GM19043 (cell line): ENCODE results near the gene NEURL2.

Experiments
- ATAC-seq: cut with Tn5 transposase; IDR thresholded peaks from one replicate; pipeline ENCODE4 v1.9.1; 2021; ENCODE audit warnings: low read depth; ENCODE audit not compliant: unreplicated experiment

Gene NEURL2

DNA sequence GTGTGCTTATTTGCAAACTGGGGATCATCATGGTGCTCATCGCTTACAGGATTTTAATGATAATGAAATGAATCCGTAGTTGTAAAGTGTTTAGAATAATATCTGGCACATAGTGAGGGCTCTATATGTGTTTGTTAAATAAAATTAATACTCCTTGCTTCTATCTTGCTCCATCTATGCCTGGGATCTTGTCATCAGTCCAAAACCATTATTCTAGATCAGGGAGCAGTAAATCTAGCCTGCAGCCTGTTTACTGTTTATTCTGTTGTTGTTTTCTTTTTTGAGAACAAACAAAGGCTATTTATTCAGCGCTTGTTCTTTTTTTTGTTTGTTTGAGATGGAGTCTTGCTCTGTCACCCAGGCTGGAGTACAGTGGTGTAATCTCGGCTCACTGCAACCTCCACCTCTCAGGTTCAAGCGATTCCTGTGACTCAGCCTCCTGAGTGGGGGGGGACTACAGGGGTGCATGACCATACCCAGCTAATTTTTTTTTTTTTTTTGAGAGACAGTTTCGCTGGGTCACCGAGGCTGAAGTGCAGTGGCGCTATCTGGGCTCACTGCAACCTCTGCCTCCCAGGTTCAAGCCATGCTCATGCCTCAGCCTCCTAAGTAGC, 41.9 kb downstream of the NEURL2 start:
- no peak for ATAC-seq

DNA sequence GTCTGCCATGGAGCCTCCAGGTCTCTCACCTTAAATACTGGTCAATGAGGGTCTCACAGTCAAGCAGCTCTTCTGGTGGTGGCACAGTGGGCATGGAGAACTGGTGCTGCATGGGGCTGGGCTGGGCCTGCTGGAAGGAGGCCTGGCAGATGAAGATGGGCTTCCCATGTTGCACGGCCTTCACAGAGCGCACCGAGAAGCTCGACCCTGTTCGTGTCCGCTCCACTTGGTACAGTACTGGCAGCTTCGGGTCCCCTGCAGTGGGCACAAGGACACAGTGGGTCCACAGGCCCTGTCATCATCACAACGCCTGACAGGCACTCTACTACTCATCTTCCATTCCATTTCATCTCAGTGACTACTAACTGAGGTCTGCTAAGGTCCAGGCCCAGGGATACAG, 42.6 kb downstream of the NEURL2 start:
- no peak for ATAC-seq

GRCh38 chr20:45845452-45845851, 45.6 kb downstream of the NEURL2 start:
- no peak for ATAC-seq

GRCh38 chr20:45843506-45843905, 47.5 kb downstream of the NEURL2 start:
- no peak for ATAC-seq

DNA sequence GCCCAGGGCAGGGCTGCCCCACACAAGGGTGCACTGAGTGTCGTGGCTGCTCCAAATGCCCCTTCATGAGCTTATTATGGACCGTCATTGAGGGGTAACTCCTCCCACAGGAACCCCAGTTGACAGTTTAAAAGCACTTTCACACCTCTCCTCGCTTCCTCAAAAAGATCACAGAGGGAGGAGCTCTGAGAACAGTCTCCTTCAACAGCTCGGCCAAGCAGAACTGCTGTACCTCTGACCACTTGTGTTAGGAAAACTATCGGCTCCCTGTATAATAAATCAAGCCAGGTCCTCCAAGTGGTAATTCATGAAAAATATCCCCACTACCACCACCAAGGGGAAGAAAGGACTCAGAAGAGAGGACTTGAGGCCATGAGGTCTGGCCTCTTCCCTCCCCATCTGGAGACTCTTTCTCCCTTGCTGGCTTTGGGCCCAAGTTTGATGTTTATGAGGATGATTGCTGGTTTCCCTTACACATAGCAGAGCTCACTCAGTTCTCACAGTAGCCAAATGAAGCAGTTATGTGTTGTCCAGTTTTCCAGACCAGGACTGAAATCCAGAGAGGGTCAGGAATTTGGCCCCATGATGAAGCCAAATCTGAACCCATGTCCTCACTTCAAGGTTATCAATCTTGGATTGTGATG, 48.7 kb downstream of the NEURL2 start:
- ATAC-seq, result peak; percentile 71

DNA sequence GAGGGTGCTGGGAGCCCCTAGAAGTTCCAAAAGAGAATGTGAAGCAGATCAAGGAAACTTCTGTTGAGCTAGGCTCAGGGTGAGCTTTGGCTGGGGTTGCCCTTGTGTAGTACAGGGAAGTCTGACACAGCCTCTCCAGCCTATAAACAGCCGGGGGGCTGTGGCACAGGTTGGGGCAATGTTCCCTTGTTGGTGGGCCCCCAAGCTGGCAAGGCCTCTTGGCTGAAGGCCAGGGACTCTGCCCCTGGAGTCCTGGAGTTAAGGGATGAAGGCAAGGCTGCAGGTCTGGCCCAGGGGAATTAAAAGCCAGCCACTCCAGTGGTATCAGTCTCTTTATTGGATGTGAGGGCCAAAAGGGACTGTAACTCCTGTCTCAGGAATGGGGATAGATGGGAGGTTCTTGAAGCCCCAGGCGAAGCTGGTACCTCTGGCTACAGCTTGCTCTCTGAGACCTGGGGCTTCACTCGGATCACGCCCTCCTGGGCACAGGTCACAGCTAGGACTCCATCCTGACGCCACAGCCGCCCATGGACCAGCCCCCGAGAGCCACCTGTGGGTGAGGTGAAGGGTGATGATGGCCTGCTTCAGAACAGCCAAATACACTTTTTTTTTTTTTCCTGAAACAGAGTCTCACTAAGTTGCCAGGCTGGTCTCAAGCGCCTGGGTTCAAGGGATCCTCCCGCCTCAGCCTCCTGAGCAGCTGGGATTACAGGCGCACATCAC, 49.4 kb downstream of the NEURL2 start:
- ATAC-seq, result no peak

DNA sequence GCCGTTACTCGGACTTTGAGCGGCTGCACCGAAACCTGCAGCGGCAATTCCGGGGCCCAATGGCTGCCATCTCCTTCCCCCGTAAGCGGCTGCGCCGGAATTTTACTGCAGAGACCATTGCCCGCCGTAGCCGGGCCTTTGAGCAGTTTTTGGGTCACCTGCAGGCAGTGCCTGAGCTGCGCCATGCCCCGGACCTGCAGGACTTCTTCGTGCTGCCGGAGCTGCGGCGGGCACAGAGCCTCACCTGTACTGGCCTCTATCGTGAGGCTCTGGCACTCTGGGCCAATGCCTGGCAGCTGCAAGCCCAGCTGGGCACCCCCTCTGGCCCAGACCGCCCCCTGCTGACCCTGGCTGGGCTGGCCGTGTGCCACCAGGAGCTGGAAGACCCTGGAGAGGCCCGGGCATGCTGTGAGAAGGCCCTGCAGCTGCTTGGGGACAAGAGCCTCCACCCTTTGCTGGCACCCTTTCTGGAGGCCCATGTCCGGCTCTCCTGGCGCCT, 50.3 kb downstream of the NEURL2 start:
- no peak for ATAC-seq
